OCI-M2 (cell line): Measurements from ENCODE around the gene KIF25.
"Not testable (repeated sequence)": the region's sequence is repeated elsewhere in the genome, so short reads cannot be mapped to it uniquely, and the experiment has no call there.

ENCODE experiments used
- DNase-seq: peaks from one replicate; lab custom pipeline; 2025; ENCODE audit not compliant: unreplicated experiment; lab: John Stamatoyannopoulos, UW

KIF25 gene

DNA sequence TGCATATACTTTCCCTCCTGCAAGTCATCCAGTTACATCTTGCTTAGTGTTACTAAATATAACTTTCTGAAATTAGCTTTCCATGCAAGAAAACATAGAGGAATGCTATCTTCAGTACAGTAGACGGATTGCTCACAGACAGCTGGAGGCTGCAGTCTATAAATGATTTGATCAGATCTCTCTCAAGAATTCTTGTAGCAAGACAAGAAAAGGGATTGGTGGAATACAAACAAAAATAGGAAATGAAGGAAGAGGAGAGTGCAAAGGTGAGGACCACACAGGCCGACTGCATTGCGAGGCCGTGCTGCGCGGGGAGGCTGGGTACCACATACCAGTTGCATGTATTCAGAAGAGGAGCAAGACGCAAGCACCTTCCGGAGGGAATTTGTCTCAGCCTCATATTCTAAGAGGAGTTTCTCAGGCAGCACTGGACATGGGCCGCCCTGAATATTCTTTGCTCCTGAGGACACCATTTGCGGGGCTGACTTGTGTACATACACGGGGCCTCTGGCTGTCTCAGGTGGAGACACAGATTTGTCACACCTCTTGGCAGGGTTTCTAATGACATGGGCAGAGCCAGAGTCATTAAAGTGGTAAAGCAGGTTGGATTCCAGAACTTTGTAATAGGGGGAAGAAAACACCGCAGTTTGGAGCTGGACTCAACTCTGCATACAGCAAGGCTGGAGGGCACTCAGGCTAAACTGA, 22.7 kb upstream of the KIF25 start:
- DNase-seq = no peak

DNA sequence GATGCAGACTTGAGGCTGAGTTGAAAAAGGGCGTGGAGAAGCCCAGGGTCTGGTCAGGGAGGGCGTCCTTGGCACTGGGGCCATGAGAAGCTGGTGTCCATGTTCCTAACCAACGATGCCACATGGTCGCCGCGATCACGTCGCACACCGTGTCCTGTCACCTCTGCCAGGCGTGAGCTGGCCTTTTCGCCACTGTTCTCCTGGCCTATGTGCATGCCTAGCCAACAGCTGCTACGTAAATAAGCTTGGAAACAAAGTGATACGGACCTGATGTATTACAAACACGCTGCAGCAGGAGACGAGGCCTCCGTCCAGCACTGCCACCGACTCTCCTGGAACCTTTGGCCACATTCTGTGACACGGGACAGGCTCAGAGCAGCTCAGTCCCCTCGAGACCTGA, 22.0 kb upstream of the KIF25 start:
- DNase-seq = no peak

DNA sequence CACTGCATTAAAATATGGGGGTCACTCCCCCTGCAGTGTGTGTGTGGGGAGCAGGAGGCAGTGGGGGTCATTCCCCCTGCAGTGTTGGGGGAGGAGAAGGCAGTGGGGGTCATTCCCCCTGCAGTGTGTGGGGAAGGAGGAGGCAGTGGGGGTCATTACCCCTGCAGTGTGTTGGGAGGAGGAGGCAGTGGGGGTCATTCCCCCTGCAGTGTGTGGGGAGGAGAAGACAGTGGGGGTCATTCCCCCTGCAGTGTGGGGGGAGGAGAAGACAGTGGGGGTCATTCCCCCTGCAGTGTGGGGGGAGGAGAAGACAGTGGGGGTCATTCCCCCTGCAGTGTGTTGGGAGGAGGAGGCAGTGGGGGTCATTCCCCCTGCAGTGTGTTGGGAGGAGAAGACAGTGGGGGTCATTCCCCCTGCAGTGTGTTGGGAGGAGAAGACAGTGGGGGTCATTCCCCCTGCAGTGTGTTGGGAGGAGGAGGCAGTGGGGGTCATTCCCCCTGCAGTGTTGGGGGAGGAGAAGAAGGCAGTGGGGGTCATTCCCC, 21.3 kb upstream of the KIF25 start:
- not testable (repeated sequence) for DNase-seq

DNA sequence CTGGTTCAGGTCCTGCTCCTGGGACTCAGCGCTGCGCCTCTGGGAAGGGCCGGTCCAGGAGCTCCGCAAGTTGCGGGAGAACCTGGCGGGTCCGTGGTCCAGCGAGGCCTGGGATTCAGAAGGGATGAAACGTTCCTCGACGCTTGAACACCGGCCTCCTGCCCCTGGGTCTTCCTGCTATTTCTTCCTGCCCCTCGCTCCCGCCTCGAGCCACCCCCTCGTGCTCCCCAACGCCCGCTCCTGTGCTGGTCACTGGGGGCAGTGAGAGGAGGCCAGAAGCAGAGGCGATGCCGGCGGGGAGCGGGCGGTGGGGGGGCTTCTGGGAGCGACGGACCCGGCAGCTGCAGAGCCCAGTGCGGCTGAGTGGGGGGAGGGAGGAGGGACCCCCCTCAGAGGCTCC, 20.8 kb upstream of the KIF25 start:
- no peak for DNase-seq

DNA sequence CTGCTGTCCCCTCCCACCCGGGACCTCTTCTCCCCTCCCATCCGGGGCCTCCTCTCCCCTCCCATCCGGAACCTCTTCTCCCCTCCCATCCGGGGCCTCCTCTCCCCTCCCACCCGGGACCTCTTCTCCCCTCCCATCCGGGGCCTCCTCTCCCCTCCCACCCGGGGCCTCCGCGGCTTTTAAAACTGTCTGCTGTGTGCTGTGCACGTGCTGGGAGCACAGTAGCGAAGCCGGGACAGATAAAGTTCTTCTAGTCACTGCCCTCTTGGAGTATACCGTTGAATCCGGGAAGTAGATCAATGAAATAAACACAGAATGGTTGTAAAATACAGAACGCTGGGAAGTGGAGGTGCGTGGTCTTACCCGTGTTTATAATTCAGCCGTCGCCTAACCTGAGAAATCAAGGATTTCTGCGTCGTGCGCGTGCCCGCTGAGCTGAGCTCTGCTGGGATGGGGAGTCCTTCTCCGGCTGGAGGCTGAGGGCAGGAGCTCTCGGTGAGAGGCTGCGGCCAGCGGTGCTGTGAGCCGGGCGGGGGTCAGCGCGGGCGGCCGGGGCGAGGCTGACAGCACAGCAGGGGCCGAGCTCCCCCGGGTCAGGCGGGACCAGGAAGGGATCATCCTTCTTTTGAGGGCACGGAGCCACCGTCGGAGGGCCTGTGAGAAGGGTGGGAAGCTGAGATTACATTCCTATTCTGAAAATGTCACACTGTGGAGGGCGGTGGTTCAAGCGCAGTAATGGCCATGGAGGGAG, 19.6 kb upstream of the KIF25 start:
- no peak for DNase-seq

DNA sequence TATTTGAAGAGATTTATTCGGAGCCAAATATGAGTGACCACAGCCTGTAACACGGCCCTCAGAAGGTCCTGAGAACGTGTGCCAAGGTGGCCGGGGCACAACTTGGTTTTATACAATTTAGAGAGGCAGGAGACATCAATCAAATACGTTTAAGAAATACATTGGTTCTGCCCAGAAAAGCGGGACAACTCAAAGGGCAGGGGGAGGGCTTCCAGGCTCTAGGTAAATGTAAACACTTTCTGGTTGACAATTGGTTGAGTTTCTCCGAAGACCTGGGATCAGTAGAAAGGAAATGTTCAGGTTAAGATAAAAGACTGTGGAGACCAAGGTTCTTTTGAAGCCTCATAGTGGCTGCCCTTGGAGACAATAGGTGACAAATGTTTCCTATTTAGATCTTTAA, 18.9 kb upstream of the KIF25 start:
- no peak for DNase-seq

DNA sequence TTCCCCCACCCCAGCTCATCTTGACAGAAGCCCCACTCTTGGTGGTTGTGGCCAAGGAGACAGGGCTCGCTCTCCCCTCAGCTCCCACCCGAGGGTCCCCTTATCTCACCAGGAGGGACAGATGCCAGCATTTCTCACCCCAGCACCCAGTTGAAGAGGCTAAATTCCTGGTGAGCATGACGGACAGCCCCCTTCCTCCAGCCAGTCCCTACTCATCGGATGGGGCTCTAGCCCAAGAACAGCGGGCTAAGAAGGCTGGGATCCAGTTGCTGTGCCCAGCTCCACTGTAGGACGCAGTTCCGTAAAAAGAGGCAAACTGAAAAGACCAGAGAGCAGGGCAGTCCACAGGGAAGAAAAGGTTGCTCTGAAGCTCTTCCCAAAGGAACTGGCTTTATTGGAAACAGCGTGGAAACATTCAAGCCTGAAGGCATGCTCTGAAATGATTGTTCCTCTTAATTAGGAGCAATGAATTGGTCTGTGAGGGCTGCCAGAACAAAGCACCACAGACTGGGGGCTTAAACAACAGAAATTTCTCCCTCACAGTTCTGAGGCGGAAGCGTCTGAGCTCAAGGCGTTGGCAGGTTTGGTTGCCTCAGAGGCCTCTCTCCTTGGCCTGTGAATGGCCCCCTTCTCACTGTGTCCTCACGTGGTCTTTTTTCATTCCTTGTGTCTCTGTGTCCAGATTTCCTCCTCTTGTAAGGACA, 17.9 kb upstream of the KIF25 start:
- DNase-seq = no peak

DNA sequence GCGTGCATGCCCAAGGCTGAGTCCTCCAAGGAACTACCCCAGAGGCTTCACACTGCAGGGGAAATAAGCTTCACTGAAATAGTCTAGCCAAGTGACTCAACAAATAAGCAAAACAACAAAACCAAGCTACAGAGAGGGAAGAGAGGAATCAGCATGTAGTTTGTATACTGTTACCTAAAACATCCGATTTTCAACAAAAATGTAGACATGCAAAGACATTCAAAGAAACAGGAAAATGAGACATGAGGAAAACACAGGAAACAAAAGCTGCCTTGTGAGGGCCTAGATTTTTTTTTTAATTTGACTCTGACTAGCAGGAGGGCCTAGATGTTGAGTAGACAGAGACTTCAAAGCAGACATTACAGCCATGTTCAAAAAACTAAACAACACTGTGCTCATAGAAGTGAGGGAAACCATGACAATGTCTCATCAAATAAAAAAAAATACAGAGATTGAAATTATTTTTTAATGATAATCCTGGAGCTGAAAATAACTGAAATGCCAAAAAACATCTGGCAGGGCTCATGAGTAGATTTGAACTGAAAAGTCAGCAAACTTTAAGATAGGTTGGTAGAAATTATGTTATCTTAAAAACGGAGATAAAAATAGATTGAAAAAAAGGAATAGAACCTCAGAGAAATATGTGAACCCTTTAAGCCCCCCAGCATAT, 16.4 kb upstream of the KIF25 start:
- DNase-seq = no peak

DNA sequence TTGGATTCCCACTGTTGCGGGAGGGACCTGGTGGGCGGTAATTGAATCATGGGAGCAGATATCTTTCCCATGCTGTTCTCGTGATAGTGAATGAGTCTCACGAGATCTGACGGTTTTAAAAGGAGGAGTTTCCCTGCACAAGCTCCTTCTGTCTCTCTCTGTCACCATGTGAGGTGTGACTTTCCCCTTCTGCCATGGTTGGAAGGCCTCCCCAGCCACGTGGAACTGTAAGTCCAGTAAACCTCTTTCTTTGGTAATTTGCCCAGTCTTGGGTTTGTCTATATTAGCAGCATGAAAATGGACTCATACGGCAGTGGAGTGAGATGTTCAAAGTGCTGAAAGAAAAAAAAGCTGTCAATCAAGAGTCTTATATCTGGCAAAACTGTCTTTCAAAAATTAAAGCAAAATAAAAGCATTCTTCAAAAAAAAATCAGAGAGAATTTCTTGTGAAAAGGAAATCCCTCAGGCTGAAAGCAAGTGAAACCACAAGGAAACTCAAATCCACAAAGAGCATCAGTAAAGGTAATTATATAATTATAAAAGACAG, 15.5 kb upstream of the KIF25 start:
- no peak for DNase-seq

DNA sequence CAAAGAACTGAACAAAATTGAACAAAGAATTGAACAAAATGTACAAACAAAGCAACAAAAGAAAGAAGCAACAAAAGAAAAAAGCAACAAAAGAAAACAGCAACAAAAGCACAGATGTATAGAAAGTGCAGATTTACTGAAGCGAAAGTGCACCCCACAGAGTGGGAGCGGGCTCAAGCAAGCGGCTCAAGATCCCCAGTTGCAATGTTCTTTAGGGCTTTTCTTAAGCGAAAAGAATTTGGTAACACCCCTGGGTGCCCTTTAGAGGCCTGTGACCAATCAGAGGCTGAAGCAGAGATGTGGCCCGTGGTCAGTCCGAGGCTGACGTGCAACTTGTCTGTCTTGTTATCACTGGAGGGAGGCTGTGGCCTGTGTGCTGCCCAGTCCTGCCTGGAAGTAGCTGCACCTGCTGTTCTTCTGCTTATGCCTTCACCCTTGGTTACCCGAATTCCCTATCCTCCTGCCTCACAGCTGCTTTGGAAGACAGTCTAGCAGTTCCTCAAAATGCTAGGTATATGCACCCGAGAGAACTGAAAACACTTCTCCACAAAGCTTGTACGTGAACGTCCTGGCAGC, 13.2 kb upstream of the KIF25 start:
- no peak for DNase-seq

DNA sequence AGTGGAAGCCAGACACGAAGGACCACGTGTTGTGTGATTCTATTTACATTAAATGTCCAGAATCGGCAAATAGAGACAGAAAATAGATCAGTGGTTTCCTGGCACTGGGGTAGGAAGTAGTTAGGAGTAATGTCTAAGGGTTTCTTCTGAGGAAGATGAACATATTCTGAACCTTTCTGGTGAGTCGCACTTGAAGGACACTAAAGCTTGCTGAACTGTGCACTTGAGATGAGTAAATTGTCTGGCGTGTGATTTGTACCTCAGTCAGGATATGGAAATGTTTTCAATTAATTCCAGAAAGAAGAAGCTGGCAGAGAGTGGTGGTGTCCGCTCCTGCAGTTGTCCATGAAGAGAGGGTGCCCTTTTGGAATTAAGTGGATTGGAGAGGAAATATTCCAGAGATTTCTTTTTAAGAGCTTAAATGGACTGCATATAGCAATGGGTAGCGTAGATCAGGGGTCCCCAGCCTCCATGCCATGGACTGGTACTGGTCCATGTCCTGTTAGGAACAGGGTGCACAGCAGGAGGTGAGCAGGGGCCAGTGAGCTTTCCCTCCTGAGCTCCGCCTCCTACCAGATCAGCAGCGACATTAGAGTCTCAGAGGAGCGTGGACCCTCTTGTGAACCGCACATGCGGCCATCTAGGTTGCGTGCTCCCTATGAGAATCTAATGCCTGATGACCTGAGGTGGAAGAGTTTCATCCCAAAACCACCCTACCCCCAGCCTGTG, 12.4 kb upstream of the KIF25 start:
- no peak for DNase-seq

DNA sequence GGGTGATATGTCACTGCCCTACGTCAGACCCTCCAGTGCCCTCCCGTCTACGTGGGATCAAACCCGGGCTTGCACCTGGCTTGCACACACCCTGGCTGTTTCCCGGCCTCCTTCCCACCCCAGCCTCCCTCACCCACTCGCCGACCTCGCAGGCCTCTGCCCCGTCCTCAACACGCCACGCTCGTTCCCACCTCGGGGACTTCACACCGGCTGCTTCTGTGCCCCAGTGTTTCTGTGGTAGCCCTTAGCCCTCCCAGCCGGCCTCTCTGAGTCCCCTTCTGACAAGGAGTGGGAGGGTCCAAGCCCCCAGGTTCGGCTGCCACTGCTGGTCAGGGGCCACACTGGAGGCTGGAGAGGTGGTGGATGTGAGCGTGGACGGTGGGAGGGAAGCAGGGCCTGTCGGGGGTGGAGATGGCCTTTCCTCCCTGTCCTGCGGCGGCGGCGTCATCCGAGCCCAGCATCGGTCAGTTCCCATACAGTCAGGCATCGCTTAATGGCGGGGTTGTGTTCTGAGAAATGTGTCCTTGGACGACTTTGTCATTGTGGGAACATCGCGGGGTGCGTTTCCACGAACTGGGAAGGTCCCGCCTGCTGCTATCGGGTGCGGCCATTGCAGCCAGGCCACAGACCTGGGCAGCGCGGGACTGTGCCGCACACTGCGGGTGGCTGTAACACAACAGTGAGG, 11.4 kb upstream of the KIF25 start:
- DNase-seq = no peak

DNA sequence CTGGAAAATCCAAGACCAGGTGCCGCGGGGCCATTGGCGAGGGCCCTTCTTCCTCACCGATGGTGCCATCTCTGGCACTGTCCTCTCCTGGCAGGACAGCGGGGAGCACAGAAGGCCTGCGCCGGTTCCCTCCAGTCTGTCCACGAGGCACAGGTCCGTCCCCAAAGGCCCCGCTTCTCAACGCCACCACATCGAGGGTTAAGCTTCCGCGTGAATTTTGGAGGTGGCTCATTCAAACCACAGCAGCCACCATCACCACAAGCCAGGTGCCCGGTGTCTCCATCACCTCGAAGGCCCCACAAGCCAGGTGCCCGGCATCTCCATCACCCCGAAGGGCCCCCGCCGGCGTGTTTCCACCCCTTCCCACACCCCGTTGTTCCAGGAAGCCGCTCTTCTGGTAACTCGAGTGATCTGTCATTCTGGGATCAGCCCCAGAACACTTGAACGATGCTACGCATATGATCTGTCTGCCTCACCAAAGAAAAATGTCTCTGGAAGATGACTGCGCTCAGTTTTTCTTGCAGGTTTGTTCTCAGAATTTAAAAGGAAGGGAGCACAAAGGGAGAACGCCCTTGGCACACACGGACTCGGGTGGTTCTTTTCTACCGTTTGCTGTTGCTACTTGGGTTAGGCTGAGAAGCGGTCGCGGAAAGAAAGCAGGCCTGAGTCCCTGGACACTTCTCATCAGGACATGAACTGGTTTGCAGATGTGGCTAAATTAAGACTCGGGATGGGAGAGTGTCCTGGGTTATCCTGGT, 9.9 kb upstream of the KIF25 start:
- DNase-seq = no peak

DNA sequence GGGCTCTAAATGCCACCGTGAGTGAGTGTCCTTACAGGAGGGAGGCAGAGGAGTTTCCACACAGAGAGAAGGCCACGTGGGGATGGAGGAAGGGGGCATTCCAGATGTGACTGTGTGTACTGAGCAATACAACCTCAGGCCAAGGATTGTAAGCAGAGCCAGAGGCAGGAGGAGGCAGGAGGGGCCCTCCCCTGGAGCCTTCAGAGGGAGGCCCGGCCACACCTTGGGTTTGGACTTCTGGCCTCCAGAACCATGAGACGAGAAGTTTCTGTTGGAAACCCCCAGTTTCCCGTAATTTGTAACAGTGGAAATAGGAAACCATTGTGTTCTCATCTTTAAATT, 9.3 kb upstream of the KIF25 start:
- no peak for DNase-seq

DNA sequence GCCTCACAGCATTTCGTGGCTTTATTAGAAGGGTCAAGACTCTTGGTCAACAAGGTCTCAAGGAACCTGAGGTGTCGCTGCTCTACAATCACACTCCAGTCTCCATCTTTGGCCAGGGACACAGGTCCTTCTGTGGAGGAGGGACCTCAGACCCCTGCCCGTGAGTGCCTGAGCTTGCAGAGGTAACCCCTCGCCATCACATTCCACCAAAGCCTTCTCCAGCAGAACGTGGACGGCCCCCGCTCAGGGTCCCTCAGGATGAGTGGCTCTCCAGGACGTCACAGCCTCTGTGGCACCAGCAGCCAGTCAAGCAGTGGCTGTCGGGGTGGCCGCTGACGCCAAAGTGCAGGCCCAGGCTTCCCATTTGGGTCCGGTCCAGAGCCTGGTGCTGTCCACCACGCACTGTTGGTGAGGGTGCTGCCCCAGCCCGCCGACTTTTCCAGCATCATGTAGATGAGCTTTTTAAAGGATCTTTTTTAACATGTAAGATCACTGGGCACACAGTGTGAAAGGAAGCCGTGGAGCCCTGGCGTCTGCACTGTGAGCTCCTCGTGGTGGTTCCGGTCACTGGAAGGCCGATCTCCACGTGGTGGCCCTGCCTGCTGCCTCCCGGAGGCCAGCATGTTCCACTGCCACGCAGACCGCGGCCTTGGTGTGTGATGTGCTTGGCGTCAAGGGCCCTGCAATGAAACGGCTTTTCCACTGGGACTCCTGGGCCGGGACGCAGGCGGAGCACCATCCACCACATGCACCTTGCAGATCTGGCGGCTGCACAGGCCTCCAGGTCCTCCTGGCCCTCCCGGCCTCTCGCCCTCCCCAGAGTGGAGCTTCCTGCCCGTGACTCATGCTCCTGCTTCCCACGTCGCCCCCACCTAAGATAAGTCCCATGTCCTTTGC, 8.3 kb upstream of the KIF25 start:
- DNase-seq = no peak

DNA sequence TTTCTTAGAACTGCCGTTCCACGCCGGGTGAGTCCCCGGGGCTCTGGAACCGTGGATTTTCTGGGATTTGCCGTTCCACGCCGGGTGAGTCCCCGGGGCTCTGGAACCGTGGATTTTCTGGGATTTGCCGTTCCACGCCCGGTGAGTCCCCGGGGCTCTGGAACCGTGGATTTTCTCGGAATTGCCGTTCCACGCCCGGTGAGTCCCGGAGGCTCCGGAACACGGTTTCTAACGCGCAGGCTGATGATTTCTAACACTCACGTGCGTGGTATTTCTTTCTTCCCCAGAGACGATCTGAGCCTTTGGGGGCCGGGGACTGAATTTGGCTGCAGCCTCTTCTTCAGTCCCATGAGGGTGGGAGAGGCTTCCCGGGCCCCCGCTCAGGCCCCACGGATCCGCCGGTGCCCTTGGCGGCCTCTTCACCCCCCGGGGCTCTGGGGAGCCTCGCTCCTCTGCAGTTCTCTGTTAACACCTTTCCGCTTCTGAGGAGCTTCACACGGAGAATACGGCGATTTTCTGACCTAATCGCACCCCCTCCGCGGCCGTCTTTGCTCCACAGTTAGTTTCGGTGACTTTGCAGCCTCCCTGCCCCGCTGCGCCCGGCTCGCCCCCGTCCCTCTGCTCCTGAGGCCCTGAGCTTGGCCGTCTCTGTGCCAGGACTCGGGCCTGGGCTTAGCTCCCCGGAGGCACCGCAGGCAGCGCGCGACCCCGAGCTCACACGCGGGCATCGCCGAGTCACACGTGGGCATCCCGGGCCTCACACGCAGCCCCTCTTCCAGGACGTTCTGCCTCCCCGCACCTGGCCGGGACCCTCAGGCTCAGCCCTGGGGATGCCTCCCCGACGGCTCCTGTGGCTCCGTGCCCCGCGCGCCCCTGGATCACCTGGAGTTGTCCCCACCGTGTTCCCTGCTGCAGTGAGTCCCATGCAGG, 7.2 kb upstream of the KIF25 start:
- DNase-seq = no peak

DNA sequence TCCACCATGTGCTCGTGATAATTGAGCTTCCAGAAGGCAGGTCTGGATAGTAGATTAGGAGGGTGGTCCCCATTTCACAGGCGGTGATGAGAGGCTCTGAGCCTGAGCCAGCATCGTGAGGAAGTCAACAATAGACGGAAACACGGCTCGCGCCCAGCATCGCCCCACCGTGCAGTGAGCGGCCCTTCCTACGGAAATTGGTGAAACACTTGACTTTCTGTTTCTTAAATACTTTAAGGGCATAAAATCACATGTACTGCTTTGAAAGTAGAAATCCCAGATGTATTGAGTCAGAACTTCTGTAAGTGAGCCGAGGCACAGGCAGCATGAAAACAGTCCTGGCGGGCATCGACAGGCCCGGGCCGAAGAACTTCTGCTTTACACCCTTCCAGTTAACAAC, 4.3 kb upstream of the KIF25 start:
- no peak for DNase-seq
